GM19324 (cell line): Measurements from ENCODE around the gene PAK2.
"Not testable (repeated sequence)": the region's sequence is repeated elsewhere in the genome, so short reads cannot be mapped to it uniquely, and the experiment has no call there.

Experiments used
- ATAC-seq: cut with Tn5 transposase; IDR thresholded peaks from one replicate; pipeline ENCODE4 v1.9.1; 2021; ENCODE audit warnings: mild to moderate bottlenecking, moderate library complexity; ENCODE audit not compliant: unreplicated experiment, low FRiP score

Gene PAK2

GRCh38 chr3:196735751-196736150 is 3.9 kb upstream of the PAK2 start:
- ATAC-seq: no peak

- ATAC-seq: no peak
These were observed 2.8 kb upstream of the PAK2 start for GRCh38 chr3:196736670-196737374.

GRCh38 chr3:196737655-196738054 is 2.0 kb upstream of the PAK2 start:
- no peak for ATAC-seq

GRCh38 chr3:196740481-196741248 is 1.0 kb downstream of the PAK2 start:
- no peak for ATAC-seq

GRCh38 chr3:196741249-196741889 is 1.7 kb downstream of the PAK2 start:
- ATAC-seq: no peak

- not testable (repeated sequence) for ATAC-seq
These were observed 3.9 kb downstream of the PAK2 start for GRCh38 chr3:196743569-196743968.

- no peak for ATAC-seq
These were observed 9.5 kb downstream of the PAK2 start for GRCh38 chr3:196749125-196749524.

GRCh38 chr3:196753201-196753600 is 13.5 kb downstream of the PAK2 start:
- no peak for ATAC-seq

- no peak for ATAC-seq
These were observed 14.7 kb downstream of the PAK2 start for GRCh38 chr3:196754091-196754981.

GRCh38 chr3:196756732-196757131 is 17.1 kb downstream of the PAK2 start:
- ATAC-seq: no peak

- no peak for ATAC-seq
These were observed 18.5 kb downstream of the PAK2 start for GRCh38 chr3:196757876-196758739.

GRCh38 chr3:196763179-196763578 is 23.5 kb downstream of the PAK2 start:
- ATAC-seq: no peak

GRCh38 chr3:196765454-196765853 is 25.8 kb downstream of the PAK2 start:
- no peak for ATAC-seq

GRCh38 chr3:196771067-196771466 is 31.4 kb downstream of the PAK2 start:
- no peak for ATAC-seq

GRCh38 chr3:196772102-196772501 is 32.4 kb downstream of the PAK2 start:
- ATAC-seq: no peak

- ATAC-seq: no peak
These were observed 33.2 kb downstream of the PAK2 start for GRCh38 chr3:196772897-196773296.

GRCh38 chr3:196774191-196774820 is 34.6 kb downstream of the PAK2 start:
- no peak for ATAC-seq

- no peak for ATAC-seq
These were observed 35.3 kb downstream of the PAK2 start for GRCh38 chr3:196774848-196775422.

- no peak for ATAC-seq
These were observed 36.3 kb downstream of the PAK2 start for GRCh38 chr3:196775938-196776337.
